Skeletal muscle satellite cell (primary cell): Measurements from ENCODE around the gene GNG12.

Experiments used
- H3K27me3 ChIP-seq: 2 replicates; pipeline ENCODE4 v1.7.0; 2013; ENCODE audit warnings: low read length; ENCODE audit not compliant: control insufficient read depth, insufficient read depth
- H3K36me3 ChIP-seq: 2 replicates; pipeline ENCODE4 v1.7.0; 2013; ENCODE audit warnings: mild to moderate bottlenecking, control low read depth, low read length; ENCODE audit not compliant: insufficient read depth
- H3K4me1 ChIP-seq: 2 replicates; pipeline ENCODE4 v1.7.0; 2013; ENCODE audit warnings: low read length; ENCODE audit not compliant: control insufficient read depth, insufficient read depth
- H3K4me2 ChIP-seq: 2 replicates; pipeline ENCODE4 v1.7.0; 2013; ENCODE audit warnings: mild to moderate bottlenecking, low read length
- H3K4me3 ChIP-seq: 2 replicates; pipeline ENCODE4 v1.7.0; 2013; ENCODE audit warnings: low read length
- H3K9ac ChIP-seq: 2 replicates; pipeline ENCODE4 v1.7.0; 2013; ENCODE audit warnings: mild to moderate bottlenecking, low read depth, low read length, moderate library complexity
- H3K9me3 ChIP-seq: replicated peaks from 2 replicates; pipeline ENCODE4 v1.7.0; 2013; ENCODE audit warnings: mild to moderate bottlenecking, control low read depth, low read length

GNG12 gene

DNA sequence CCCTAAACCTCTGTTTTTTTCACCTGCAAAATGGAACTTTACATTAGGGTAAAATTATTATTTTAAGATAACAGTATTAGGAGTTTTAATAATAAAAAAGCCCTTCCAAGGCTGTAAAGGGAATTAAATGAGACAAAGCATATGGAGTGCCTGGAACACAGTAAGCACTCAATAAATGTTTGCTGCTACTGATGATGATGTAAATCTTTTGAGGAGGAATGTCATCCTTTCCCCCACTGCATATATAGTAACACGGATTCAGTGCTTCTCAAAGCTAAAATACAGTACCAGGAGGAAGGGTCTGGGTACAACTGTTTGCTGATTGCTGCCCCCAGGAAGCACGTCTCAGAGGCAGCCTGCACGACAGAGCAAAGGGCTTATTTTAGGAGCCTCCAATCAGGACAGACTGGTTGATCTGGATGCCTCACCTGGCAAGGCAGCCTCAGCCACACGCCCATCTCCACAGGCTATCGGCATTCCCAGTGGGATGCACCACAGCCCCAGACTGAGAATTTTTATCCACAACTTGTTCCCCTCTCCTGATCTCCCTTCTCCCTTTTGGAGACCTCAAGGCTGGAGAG, 83.9 kb downstream of the GNG12 start:
- peak overlapping the region; percentile 82 for H3K9ac ChIP-seq
- H3K27me3 ChIP-seq, result no peaks in the 10 kb centered on the region
- H3K4me1 ChIP-seq, result peaks cover 85% of the 10 kb centered on the region
- no peaks in the 10 kb centered on the region for H3K36me3 ChIP-seq
- no peaks in the 10 kb centered on the region for H3K9me3 ChIP-seq
- H3K4me2 ChIP-seq, result peak overlapping the region; percentile 82
- H3K4me3 ChIP-seq, result peak overlapping the region; percentile 54

DNA sequence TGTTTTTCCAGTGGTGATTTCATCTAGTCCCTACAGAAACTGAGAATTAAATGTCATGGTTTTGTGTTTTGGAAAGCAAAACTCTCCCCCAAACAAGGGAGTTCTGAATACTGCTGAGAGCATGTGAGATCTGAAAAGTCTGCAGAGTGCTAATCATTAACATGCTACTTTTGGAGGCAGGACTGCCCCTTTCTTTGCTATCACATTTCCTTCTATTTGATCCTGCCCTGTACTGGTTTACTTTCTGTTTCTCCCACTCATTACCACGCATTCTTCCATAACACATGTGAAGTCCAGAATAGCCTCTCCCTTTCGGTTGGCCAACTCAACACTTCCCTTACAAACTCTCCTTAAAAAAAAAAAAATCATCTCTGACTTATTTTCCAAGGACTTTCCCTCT, 84.6 kb downstream of the GNG12 start:
- Histone ChIP-seq H3K27me3 (no peaks in the 10 kb centered on the region), H3K36me3 (no peaks in the 10 kb centered on the region), H3K4me2 (peak overlapping the region; percentile 82), H3K4me3 (peak overlapping the region; percentile 54), H3K9ac (peak overlapping the region; percentile 82), H3K9me3 (no peaks in the 10 kb centered on the region), H3K4me1 (peaks cover 78% of the 10 kb centered on the region)

DNA sequence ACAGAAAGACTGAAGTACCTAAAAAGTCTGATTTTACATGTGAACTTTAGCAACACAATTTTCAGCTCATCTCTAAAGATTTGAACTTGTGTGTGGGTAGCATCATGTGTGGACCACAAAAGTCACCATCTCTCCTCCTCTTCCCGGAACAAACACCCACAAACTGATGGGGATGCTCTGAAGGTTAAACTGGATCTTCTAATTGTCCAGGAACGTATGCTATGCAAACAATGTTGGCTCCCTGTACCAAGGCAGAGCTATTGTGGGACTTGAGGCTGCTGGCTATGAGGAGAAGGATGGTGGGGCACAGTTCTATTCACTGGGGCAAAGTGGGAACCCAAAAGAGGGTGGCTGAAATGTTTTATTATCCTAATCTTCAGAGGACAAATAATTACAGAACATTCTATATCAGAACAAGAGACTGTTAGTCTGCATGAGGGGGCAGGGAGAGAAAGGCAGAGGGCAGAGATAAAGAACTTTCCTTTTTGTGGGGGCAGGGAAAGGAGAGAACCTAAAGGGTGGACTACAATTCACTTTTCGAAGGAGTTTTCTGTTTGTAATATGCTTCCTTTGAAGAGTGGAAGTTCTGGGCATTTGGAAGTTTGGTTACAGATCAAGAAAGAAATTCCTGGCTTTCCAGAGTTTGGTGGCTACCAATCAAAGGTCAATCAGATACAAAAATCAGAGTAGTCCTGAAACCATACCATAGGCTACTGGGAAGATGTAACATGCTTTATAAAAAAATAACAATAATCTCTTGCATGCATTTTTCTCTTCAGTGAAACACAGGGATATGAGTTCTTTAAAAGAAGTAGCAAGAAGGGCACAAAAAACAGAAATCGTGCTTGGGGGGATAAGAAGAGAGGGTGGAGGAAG, 85.4 kb downstream of the GNG12 start:
- Histone ChIP-seq H3K9me3 (no peaks in the 10 kb centered on the region), H3K4me3 (peak overlapping the region; percentile 54), H3K4me2 (peak overlapping the region; percentile 82), H3K36me3 (no peaks in the 10 kb centered on the region), H3K27me3 (no peaks in the 10 kb centered on the region), H3K4me1 (peaks cover 71% of the 10 kb centered on the region), H3K9ac (peak overlapping the region; percentile 82)

DNA sequence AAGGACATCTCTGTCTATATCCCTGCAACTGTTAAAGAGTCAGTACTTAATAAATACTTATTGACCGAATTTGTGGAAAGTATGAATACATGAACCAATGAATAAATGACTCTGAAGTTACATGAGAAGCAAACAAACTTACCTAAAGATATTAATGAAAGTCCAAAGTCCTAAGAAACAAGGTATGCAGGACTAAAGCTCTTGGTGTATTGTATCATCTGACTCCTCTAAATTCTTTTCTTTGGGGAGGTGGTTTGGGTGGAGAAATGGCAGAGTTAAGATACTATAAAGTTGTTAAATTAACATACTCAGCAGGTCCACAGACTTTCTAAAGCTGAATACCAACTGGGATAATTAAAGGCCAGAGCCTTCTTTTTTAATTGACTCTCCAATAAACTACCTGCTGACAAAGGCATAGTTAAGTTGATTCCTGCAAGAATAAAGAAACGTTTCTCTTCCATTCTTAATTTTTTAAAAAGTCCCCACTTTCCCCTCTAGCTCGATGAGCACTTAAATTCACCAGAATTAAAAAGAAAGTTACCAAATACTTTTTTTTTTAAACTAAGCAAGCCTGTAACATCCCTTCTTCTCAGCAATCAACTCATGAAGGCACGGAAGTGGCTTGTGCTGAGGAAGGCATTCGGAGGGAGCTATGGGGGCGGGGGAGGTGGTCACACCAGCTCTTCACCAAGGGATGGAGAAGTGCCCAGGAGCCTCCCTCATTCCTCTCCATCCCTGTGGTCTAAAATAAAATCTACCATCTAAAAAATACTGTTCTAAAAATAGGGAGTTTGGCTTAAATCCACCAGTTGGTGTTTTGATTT, 87.2 kb downstream of the GNG12 start:
- no peaks in the 10 kb centered on the region for H3K36me3 ChIP-seq
- H3K4me3 ChIP-seq, result no peak overlapping the region
- H3K4me1 ChIP-seq, result peaks cover 54% of the 10 kb centered on the region
- H3K4me2 ChIP-seq, result peak overlapping the region; percentile 11
- H3K27me3 ChIP-seq, result no peaks in the 10 kb centered on the region
- H3K9me3 ChIP-seq, result no peaks in the 10 kb centered on the region
- peak overlapping the region; percentile 82 for H3K9ac ChIP-seq

DNA sequence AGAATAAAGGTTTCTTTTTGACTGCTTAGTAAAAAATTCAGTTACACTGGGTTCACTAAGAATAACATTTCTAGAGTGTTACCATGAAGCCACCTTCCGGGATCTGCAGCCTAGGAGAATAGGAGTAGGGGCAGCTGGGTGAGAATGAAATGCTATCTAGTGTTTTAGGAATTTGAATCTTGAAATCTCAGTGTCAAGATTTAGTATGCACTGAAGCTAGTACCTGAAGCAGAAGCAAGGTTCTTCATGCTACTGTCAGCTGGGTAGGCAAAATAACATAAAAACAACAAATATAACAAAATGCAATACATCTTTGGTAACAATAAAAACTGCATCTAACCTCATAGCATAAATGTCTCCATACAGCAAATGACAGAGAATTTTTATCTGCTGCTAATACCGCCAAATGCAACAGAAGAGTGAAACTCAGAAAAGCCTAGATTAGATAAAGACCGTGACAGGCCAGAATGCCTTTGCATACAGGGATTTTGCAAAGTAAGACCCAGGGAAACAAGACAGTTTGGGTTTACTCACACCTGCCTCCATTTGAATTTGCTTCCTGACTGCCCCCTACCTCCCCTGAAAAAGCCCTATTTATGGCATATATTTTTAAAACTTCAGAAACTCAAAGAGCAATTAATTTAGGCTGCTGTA, 90.1 kb downstream of the GNG12 start:
- peaks cover 29% of the 10 kb centered on the region for H3K4me1 ChIP-seq
- no peak overlapping the region for H3K9ac ChIP-seq
- no peaks in the 10 kb centered on the region for H3K27me3 ChIP-seq
- no peak overlapping the region for H3K4me3 ChIP-seq
- H3K36me3 ChIP-seq, result peaks cover 11% of the 10 kb centered on the region
- no peaks in the 10 kb centered on the region for H3K9me3 ChIP-seq
- no peak overlapping the region for H3K4me2 ChIP-seq

DNA sequence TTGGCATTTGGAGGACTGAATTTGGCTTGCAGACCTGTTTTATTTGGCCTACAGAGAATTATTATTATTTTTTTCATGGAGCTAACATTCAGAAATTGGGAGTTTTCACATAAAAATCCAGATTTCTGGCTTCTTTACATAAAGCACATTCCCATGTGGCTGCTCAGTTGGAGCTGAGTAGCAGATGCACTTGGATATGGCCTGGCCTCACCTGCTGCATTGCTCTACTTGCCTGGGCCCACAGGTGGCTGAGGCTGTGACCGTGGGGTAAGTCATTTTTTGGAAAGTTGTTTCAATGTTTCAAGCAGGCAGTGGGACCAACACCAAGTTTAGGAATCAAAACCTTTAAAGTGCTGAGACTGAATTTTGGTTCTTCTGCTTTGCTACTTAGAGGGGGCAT, 91.5 kb downstream of the GNG12 start:
- H3K9ac ChIP-seq, result no peak overlapping the region
- no peak overlapping the region for H3K4me3 ChIP-seq
- H3K4me2 ChIP-seq, result no peak overlapping the region
- no peaks in the 10 kb centered on the region for H3K27me3 ChIP-seq
- peaks cover 11% of the 10 kb centered on the region for H3K36me3 ChIP-seq
- no peaks in the 10 kb centered on the region for H3K9me3 ChIP-seq
- H3K4me1 ChIP-seq, result peaks cover 25% of the 10 kb centered on the region

DNA sequence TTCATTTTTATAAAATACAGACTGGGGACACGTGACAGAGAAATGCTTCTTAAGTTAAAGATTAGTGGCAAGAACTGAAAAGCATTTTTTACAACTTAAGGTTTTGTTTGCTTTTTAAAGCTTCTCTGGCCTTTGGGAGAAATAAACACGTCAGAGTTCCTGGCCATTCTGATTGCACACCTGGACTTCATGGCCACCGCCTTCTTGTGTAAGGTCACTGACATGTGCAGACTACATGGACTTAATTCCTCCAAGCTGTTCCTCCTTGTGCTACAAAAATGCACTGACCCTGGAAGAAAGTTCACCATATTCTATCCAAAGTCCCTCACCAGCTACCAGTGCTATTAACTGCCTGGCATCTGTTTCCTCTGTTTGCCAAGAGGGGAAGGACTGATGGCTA, 92.1 kb downstream of the GNG12 start:
- Histone ChIP-seq H3K4me1 (peaks cover 25% of the 10 kb centered on the region), H3K4me2 (no peak overlapping the region), H3K9me3 (no peaks in the 10 kb centered on the region), H3K4me3 (no peak overlapping the region), H3K9ac (no peak overlapping the region), H3K36me3 (peaks cover 11% of the 10 kb centered on the region), H3K27me3 (no peaks in the 10 kb centered on the region)

DNA sequence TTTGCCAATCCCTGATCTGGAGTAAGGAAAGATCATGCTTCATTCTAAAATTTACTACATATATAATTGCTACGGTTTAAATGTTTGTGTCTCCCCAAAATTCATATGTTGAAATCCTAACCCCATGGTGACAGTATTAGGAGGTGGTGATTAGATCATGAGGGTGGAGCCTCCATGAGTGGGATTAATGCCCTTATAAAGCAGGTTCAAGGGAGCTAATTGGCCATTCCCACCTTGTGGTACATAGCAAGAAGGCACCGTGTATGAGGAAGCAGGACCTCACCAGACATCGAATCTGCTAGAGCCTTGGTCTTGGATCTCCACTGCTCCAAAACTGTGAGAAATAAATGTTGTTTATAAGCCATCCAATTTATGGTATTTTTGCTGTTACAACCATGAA, 92.7 kb downstream of the GNG12 start:
- Histone ChIP-seq H3K36me3 (peaks cover 11% of the 10 kb centered on the region), H3K4me2 (no peak overlapping the region), H3K4me3 (no peak overlapping the region), H3K27me3 (no peaks in the 10 kb centered on the region), H3K9ac (no peak overlapping the region), H3K9me3 (no peaks in the 10 kb centered on the region), H3K4me1 (peaks cover 25% of the 10 kb centered on the region)

DNA sequence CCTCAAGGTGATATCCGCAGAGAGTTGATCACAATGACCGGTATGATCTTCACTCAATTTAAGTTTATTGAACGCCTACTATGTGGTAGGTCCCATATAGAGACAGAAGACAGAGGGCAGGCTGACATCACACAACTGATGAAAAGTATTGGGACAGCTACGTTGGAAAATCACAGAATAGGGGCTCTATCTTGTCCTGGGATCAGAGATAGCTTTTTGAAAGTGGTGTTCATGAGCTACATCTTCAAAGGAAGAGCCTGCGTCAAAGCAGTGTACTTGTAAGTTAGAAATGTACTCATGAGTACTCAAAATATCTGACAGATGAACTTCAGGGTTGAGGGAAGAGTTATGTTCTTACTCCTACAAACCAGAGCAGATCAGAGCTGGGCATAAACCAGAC, 93.9 kb downstream of the GNG12 start:
- Histone ChIP-seq H3K9ac (no peak overlapping the region), H3K9me3 (no peaks in the 10 kb centered on the region), H3K27me3 (no peaks in the 10 kb centered on the region), H3K4me3 (no peak overlapping the region), H3K36me3 (peaks cover 11% of the 10 kb centered on the region), H3K4me2 (no peak overlapping the region), H3K4me1 (peaks cover 36% of the 10 kb centered on the region)

DNA sequence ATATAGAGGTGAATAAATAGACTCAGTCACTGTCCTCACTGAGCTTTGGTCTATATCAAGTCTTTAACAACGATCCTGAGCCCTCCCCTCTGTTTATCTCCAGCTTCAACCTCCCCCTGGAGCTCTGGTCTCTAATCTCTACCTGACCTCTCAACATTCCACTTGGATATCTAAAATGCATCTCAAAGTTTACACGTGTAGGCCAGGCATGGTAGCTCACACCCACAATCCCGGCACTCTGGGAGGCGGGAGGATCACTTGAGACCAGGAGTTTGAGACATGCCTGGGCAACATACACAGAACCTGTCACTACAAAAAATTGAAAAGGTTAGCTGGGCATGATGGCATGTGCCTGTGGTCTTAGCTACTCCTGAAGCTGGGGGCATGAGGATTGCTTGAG, 94.9 kb downstream of the GNG12 start:
- peaks cover 46% of the 10 kb centered on the region for H3K4me1 ChIP-seq
- no peak overlapping the region for H3K4me2 ChIP-seq
- H3K4me3 ChIP-seq, result no peak overlapping the region
- H3K27me3 ChIP-seq, result no peaks in the 10 kb centered on the region
- no peak overlapping the region for H3K9ac ChIP-seq
- H3K9me3 ChIP-seq, result no peaks in the 10 kb centered on the region
- peaks cover 11% of the 10 kb centered on the region for H3K36me3 ChIP-seq

DNA sequence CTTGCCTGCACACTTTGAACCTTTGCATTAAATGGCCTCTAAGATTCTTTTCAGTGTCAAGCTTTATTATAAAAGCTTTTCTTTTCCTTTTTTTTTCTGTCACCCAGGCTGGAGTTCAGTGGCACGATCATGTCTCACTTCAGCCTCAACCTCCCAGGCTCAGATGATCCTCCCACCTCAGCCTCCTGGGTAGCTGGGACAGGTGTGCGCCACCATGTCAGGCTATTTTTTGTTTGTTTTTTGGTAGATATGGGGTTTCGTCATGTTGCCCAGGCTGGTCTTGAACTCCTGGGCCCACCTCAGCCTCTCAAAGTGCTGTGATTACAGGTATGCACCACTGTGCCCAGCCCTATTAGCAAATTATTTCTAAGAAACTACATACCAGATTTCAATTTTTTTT, 95.4 kb downstream of the GNG12 start:
- Histone ChIP-seq H3K9me3 (no peaks in the 10 kb centered on the region), H3K4me1 (peaks cover 51% of the 10 kb centered on the region), H3K9ac (no peak overlapping the region)

More for the DNA sequence above, 95.4 kb downstream of the GNG12 start:
- H3K4me2 ChIP-seq, result no peak overlapping the region
- peaks cover 11% of the 10 kb centered on the region for H3K36me3 ChIP-seq
- H3K4me3 ChIP-seq, result no peak overlapping the region
- no peaks in the 10 kb centered on the region for H3K27me3 ChIP-seq
